GM12891 (cell line): ENCODE data around the gene MDGA2.

Source experiments
- POLR2A ChIP-seq: IDR thresholded peaks from 2 replicates; pipeline ENCODE4 v1.6.1; 2011; ENCODE audit warnings: low read depth, low read length, control low read depth
- SPI1 ChIP-seq: IDR thresholded peaks from 2 replicates; pipeline ENCODE4 v1.6.1; 2011; ENCODE audit warnings: low read depth, low read length, control low read depth

GRCh38 chr14:47500369-47500768 is 175.0 kb downstream of the MDGA2 start:
- TF ChIP-seq POLR2A (no peak), SPI1 (no peak)
